ENCODE measurements around the gene MICAL3. TPM values are rescaled to one million over a fixed set of nuclear protein-coding genes. Genes with fewer than 3 reads are reported as not detected.

Gene MICAL3
- total RNA-seq, 2 donors from 2014 or later, result 33.6 to 34.0 TPM

- TF ChIP-seq CTCF (IDR thresholded peaks at IDR 0.05) (no peak), POLR2A (IDR thresholded peaks at IDR 0.05) (no peak)
- Histone ChIP-seq H3K4me1 (no peaks in the 10 kb centered on the region), H3K27me3 (no peaks in the 10 kb centered on the region), H3K9me3 (no peaks in the 10 kb centered on the region), H3K27ac (no peak overlapping the region), H3K4me3 (no peak overlapping the region), H3K36me3 (replicated peaks in 1 of 2; ENCODE audit: insufficient read depth in 1 of 2, low read depth in 2 of 2) (no peaks in the 10 kb centered on the region)
- no peak for ATAC-seq
- 73 to 92% methylated on average over 3 to 5 of the region's 5 CpGs for WGBS, 2 donors
- DNase-seq, result no peak
- intact Hi-C loops (cut with DNase I), result no loop called here
These were observed 232.1 kb downstream of the MICAL3 start for GRCh38 chr22:17792299-17792698.

DNA sequence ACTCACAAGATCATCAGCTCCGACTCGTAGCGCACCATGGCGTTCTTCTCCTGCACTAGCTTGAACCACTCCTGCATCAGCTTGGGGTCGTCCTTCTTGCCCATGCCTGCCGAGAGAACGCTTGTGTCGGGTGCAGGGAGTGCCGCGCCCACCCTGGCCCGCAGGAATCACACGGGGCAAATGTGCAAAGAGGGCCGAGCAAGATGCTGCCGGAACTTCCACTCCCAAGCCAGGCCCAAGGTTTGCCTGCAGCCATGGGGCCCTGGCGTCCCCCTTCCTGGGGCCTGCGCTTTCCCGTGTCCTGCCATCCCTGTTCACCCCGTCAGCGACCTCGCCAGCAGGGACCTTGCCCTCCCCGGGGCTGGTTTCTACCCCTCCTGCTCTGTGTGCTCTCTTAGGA, 233.2 kb downstream of the MICAL3 start:
- Histone ChIP-seq H3K27ac (no peak overlapping the region), H3K4me1 (no peaks in the 10 kb centered on the region), H3K9me3 (no peaks in the 10 kb centered on the region), H3K4me3 (no peak overlapping the region), H3K36me3 (replicated peaks in 1 of 2; ENCODE audit: insufficient read depth in 1 of 2, low read depth in 2 of 2) (no peaks in the 10 kb centered on the region), H3K27me3 (no peaks in the 10 kb centered on the region)
- no peak for TF ChIP-seq CTCF (IDR thresholded peaks at IDR 0.05)
- intact Hi-C loops (cut with DNase I), result no loop called here
- DNase-seq, result no peak
- ATAC-seq, result no peak
- WGBS, 2 donors, result 94 to 96% methylated on average over 9 to 21 of the region's 21 CpGs

DNA sequence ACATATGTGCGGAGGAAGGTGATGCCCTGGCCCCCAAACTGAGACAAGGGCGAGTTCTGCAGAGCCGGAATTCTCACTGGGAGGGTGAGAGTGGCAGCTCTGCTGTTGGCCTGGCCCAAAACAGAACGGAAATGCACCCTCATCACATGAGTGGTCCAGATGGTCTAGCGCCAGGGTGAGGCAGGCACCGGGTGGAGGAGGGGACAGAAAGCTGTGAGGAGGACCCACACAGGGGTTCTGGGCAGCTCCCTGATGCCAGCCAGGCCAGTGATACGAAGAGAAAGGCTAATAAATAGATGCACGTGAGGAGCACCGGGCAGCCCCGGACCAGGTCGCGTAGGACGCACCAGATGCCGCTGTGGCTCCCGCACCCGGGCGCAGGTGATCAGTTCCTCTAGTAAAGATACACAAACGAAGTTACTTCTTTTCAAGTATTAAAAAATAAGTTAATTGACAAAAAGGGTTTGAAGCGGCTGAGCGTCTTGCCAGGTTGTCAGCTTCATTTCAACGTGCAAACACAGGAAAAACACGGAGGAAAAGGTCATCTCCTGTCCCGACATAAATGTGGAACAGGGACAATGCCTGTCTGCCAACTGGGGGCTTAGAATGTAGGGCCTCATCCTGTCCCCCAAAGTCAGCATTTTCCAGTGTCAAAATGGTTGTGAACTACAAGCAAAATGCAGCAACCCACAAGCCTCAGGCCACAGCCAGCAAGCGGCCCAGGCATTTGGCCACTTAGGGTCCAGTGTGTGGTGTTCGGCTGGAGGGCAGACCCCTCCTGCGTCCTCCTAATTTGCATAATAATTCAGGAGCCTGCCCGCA, 234.8 kb downstream of the MICAL3 start:
- DNase-seq (no peak), ATAC-seq (no peak)
- intact Hi-C loops (cut with DNase I), result no loop called here
- no peaks in the 10 kb centered on the region for H3K9me3 ChIP-seq
- TF ChIP-seq POLR2A (IDR thresholded peaks at IDR 0.05) (no peak), CTCF (IDR thresholded peaks at IDR 0.05) (no peak)
- 91 to 92% methylated on average over 25 to 27 of the region's 27 CpGs for WGBS, 2 donors
- H3K4me3 ChIP-seq, result no peak overlapping the region
- H3K27ac ChIP-seq, result no peak overlapping the region
- no peaks in the 10 kb centered on the region for H3K27me3 ChIP-seq
- H3K4me1 ChIP-seq, result no peaks in the 10 kb centered on the region
- H3K36me3 ChIP-seq (replicated peaks in 1 of 2; ENCODE audit: insufficient read depth in 1 of 2, low read depth in 2 of 2), result no peaks in the 10 kb centered on the region

DNA sequence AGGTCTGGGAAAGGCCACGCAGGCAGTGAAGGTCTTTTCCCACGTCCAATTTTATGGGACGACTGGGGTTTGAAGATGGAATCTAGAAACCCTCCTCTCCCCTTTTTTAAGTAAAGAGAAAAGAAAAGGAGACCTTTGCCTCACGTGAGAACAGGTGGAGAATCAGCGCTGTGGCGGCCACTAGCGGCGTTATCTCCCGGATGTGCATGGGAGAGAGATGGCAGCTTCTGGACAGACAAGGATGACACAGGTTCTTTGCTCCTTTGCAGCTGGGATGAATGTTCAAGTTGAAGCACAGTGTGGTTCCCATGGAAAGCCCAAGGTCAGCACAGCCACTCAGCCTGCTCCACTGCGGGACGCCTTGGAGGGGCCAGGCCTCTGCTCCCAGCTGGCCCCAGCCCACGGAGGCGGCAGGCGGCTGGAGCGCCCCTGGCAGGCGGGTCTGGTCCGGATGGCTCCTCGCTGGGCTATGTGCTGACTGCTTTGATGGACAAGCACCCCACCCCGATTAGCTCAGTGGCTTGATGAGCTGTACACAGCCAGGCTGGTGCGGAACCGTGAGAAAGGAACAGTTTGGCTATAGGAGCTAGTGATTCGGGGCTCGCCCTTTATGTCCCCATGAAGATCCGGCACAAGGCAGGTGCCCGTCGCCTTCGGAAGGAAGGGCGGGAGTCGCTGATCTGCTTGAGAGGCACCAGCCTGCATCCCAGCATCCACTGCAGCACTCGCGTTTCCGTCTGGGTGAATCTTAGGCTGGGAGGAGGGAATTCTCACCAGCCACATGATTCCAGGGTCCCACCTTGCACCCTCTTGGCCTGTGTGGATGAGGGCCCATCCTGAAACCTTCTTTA, 235.6 kb downstream of the MICAL3 start:
- intact Hi-C loops (cut with DNase I), result no loop called here

More for the DNA sequence above, 235.6 kb downstream of the MICAL3 start:
- Histone ChIP-seq H3K36me3 (replicated peaks in 1 of 2; ENCODE audit: insufficient read depth in 1 of 2, low read depth in 2 of 2) (no peaks in the 10 kb centered on the region), H3K27me3 (no peaks in the 10 kb centered on the region), H3K9me3 (no peaks in the 10 kb centered on the region), H3K27ac (no peak overlapping the region), H3K4me3 (no peak overlapping the region), H3K4me1 (no peaks in the 10 kb centered on the region)
- DNase-seq (no peak), ATAC-seq (no peak)
- no peak for TF ChIP-seq POLR2A (IDR thresholded peaks at IDR 0.05)
- no peak for TF ChIP-seq CTCF (IDR thresholded peaks at IDR 0.05)
- 85 to 89% methylated on average over 18 to 31 of the region's 32 CpGs for WGBS, 2 donors
